Thoracic aorta (tissue), 2 donors: ENCODE data around the gene SLC25A38. TPM values are rescaled to one million over a fixed set of nuclear protein-coding genes. Genes with fewer than 3 reads are reported as not detected.

Experiments
- ATAC-seq: fragments of 150-250 bp; one replicate; pipeline ENCODE4 v1.8.0; 2017; ENCODE audit warnings: low read depth; ENCODE audit not compliant: insufficient number of reproducible peaks, low FRiP score
- DNase-seq: peaks from one replicate; pipeline ENCODE4 v3.0.0-alpha.2; 2020; ENCODE audit warnings: low spot score
- H3K27ac ChIP-seq, 2 donors: fragments of 200-600 bp; sonication (generic); 1 replicate in 1 of 2; 2 replicates in 1 of 2; pipeline ENCODE4 v1.5.1; 2016; ENCODE audit warnings: mild to moderate bottlenecking in 2 of 2, moderate library complexity in 2 of 2
- H3K27me3 ChIP-seq: fragments of 200-600 bp; sonication (generic); replicated peaks from 2 replicates; pipeline ENCODE4 v1.6.0; 2016; ENCODE audit warnings: mild to moderate bottlenecking; ENCODE audit not compliant: insufficient read depth
- H3K36me3 ChIP-seq: fragments of 200-600 bp; sonication (generic); one replicate; pipeline ENCODE4 v1.5.1; 2016
- H3K4me1 ChIP-seq, 2 donors: fragments of 200-600 bp; sonication (generic); 1 replicate in 1 of 2; 2 replicates in 1 of 2; pipeline versions ENCODE4 v1.5.1 to v1.6.0; 2016; ENCODE audit warnings: low read depth in 2 of 2, mild to moderate bottlenecking in 1 of 2; ENCODE audit not compliant: control insufficient read depth in 1 of 2
- H3K4me3 ChIP-seq: fragments of 200-600 bp; sonication (generic); 2 replicates; pipeline ENCODE4 v1.5.1; 2016; ENCODE audit warnings: mild to moderate bottlenecking
- H3K9me3 ChIP-seq: fragments of 200-600 bp; sonication (generic); 2 replicates; pipeline ENCODE4 v1.5.1; 2016
- total RNA-seq, 2 donors: library from RNA; depleted of rRNA; stranded (reverse); fragments of >200 nt; gene quantifications; one replicate each; pipeline versions ENCODE4 v1.1.0 to v1.2.3, GENCODE V29; 2016
- TF ChIP-seq, protein P1 (sequence below): fragments of 200-600 bp; sonication (generic); IDR thresholded peaks from one replicate; pipeline ENCODE4 v1.5.1; 2019; ENCODE audit warnings: antibody characterized with exemption

The SLC25A38 gene
- total RNA-seq, 2 donors from 2014 or later = 30.5 to 31.8 TPM

DNA sequence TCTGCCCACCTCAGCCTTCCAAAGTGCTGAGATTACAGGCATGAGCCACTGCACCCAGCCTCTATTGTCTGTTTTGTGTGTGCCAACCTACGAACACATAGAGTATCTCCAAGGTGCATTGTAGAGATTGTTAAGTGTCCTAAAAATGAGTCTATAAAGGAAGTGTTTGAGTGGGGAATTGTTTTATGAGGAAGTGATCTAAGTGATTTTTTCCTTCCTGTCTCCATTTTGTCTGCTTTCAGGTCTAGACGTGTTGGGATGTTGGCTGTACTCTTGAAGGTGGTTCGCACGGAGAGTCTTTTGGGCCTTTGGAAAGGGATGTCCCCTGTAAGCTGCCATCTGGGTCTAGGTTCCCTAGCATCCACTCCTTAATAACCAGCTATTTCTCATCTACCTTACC, 7.0 kb downstream of the SLC25A38 start:
- H3K27me3 ChIP-seq = no peaks in the 10 kb centered on the region
- H3K9me3 ChIP-seq = no peaks in the 10 kb centered on the region
- ATAC-seq (no peak), DNase-seq (no peak)
- no peak overlapping the region for H3K4me3 ChIP-seq
- peaks cover 47% of the 10 kb centered on the region for H3K36me3 ChIP-seq
- H3K27ac ChIP-seq = no peak overlapping the region
- TF ChIP-seq, protein P1, sequence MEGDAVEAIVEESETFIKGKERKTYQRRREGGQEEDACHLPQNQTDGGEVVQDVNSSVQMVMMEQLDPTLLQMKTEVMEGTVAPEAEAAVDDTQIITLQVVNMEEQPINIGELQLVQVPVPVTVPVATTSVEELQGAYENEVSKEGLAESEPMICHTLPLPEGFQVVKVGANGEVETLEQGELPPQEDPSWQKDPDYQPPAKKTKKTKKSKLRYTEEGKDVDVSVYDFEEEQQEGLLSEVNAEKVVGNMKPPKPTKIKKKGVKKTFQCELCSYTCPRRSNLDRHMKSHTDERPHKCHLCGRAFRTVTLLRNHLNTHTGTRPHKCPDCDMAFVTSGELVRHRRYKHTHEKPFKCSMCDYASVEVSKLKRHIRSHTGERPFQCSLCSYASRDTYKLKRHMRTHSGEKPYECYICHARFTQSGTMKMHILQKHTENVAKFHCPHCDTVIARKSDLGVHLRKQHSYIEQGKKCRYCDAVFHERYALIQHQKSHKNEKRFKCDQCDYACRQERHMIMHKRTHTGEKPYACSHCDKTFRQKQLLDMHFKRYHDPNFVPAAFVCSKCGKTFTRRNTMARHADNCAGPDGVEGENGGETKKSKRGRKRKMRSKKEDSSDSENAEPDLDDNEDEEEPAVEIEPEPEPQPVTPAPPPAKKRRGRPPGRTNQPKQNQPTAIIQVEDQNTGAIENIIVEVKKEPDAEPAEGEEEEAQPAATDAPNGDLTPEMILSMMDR = no peak
- H3K4me1 ChIP-seq = peaks cover 6 to 12% of the 10 kb centered on the region in 2 donors

DNA sequence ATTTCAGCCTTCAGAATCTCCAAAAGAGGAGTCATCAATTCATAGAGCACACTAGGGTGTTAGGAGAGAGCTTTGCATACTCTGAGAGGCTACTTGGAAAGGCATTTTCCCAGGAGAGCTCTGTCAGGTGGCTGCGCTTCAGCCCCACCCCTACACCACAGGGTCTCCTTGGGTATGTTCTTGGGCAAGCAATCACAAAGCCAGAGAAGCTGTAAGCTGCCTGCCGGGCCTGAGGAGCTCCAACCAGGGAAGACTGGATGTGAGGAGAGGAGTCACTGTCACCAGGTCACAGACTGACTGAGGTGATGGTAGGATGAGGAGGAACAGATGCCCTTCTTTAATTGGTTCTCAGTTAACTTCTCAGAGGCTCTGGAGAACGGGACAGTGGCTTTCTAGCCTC, 13.5 kb downstream of the SLC25A38 start:
- H3K27me3 ChIP-seq = no peaks in the 10 kb centered on the region
- peaks cover 51% of the 10 kb centered on the region for H3K36me3 ChIP-seq
- DNase-seq (no peak), ATAC-seq (no peak)
- no peak overlapping the region for H3K4me3 ChIP-seq
- H3K27ac ChIP-seq = no peak overlapping the region
- H3K4me1 ChIP-seq = no peaks in the 10 kb centered on the region
- H3K9me3 ChIP-seq = no peaks in the 10 kb centered on the region
- TF ChIP-seq, protein P1 = no peak

DNA sequence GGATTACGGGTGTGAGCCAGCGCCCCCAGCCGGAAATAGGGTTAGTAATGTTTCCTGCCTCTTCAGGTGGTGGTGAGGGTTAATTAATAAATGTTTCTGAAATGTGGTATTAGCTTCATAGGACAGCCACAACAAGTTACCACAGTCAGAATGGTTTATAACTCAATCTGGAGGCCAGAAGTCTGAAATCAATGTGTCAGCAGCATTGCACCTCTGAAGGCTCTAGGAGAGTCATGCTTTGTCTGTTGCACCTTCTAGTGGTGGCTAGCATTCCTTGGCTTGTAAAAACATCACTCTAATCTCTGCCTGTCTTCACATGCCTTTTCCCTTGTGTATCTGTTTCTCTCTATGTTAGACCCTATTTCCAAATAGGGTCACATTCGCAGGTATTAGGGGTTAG, 15.5 kb downstream of the SLC25A38 start:
- peaks cover 40% of the 10 kb centered on the region for H3K36me3 ChIP-seq
- DNase-seq (no peak), ATAC-seq (no peak)
- H3K9me3 ChIP-seq = no peaks in the 10 kb centered on the region
- H3K4me3 ChIP-seq = no peak overlapping the region
- no peaks in the 10 kb centered on the region for H3K4me1 ChIP-seq
- no peaks in the 10 kb centered on the region for H3K27me3 ChIP-seq
- H3K27ac ChIP-seq = no peak overlapping the region
- TF ChIP-seq, protein P1 = no peak

DNA sequence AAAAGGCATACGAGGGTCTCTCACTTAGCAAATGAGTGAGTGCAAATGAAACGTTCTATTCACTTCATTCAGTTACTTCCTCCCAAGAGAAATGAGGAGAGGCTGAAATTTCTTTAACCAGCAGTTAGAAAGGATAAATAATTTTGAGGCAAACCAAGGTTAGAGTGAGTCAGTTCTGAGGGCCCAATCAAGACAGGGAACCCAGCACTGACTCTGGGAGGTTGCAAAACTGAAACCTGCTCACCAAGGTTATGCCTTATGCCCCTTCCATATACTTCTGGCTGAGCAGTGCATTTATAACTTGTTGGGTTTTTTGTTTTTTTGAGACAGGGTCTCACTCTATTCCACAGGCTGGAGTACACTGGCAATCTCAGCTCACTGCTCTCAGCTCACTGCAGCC, 18.8 kb downstream of the SLC25A38 start:
- no peaks in the 10 kb centered on the region for H3K27me3 ChIP-seq
- peaks cover 0 to under 1% of the 10 kb centered on the region in 2 donors for H3K4me1 ChIP-seq
- TF ChIP-seq, protein P1 = no peak
- ATAC-seq = no peak
- no peaks in the 10 kb centered on the region for H3K9me3 ChIP-seq
- H3K36me3 ChIP-seq = peaks cover 11% of the 10 kb centered on the region
- DNase-seq = no peak
- H3K27ac ChIP-seq = no peak overlapping the region
- H3K4me3 ChIP-seq = no peak overlapping the region

DNA sequence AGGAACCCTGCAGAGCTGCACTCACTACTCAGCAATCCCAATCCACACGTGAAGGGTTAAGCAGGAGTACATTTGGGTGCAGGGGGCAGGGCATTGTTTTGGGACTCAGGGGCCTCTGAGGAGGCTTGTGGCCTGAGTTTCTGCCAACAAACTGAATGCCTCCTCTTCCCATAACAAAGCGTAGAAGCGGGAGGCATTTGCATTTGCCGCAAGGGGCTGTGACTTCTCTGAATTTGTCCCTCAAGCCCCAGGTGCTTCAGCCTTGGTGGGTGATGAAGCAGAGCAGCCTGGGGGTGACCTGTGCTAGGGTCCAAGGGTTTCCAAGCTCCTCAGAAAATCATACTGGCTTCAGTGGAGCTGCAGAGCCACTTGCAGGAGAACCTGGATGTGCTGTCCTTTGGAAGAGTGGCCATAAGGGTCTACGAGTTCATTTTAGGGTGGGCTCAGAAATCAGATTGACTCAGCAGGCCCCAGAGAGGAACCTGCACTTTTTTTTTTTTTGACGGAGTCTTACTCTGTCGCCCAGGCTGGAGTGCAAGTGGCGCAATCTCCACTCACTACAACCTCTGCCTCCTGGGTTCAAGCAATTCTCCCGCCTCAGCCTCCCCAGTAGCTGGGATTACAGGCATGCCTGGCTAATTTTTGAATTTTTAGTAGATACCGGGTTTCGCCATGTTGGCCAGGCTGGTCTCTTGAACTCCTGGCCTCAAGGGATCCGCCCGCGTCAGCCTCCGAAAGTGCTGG, 21.9 kb downstream of the SLC25A38 start:
- TF ChIP-seq, protein P1 = no peak
- Histone ChIP-seq H3K36me3 (peaks cover 17% of the 10 kb centered on the region), H3K27me3 (no peaks in the 10 kb centered on the region), H3K27ac (no peak overlapping the region), H3K4me1 (peaks cover 12 to 28% of the 10 kb centered on the region in 2 donors), H3K4me3 (no peak overlapping the region), H3K9me3 (no peaks in the 10 kb centered on the region)
- DNase-seq (no peak), ATAC-seq (no peak)
